DND-41 (cell line): ENCODE data around the gene CCDC68.

Experiments
- ATAC-seq: fragments of 200-7000 bp; cut with Tn5 transposase; 3 replicates; pipeline ENCODE4 v1.9.1; 2021; ENCODE audit warnings: low read depth; ENCODE audit not compliant: insufficient read depth
- DNase-seq: peaks from one replicate; pipeline ENCODE4 v3.0.0-alpha.2; 2020
- H2AFZ ChIP-seq: 2 replicates; pipeline ENCODE4 v1.6.0; 2012; ENCODE audit warnings: low read depth, low read length
- H3K27ac ChIP-seq: 2 replicates; pipeline ENCODE4 v1.5.1; 2012; ENCODE audit warnings: low read length, inconsistent platforms
- H3K27me3 ChIP-seq: fragments of 200-600 bp; sonication (generic); 2 replicates; pipeline ENCODE4 v1.6.0; 2012; ENCODE audit warnings: low read length, mild to moderate bottlenecking, inconsistent platforms; ENCODE audit not compliant: insufficient read depth, poor library complexity
- H3K36me3 ChIP-seq: 2 replicates; pipeline ENCODE4 v1.5.1; 2012; ENCODE audit warnings: low read length, inconsistent platforms; ENCODE audit not compliant: insufficient read depth
- H3K4me1 ChIP-seq: 2 replicates; pipeline ENCODE4 v1.5.1; 2012; ENCODE audit warnings: mild to moderate bottlenecking, low read length; ENCODE audit not compliant: insufficient read depth
- H3K4me2 ChIP-seq: 2 replicates; pipeline ENCODE4 v1.6.0; 2012; ENCODE audit warnings: mild to moderate bottlenecking, moderate library complexity, low read length, inconsistent platforms; ENCODE audit not compliant: insufficient read depth
- H3K4me3 ChIP-seq, 2 experiments: fragments of 200-600 bp in 1 of 2; shearing (Covaris generic) in 1 of 2; 2 replicates each; pipeline ENCODE4 v1.5.1; 2012 to 2016; ENCODE audit warnings: inconsistent platforms in 2 of 2, low read length in 2 of 2, mild to moderate bottlenecking in 2 of 2, low read depth in 1 of 2, moderate library complexity in 1 of 2
- H3K79me2 ChIP-seq: 2 replicates; pipeline ENCODE4 v1.6.0; 2012; ENCODE audit warnings: low read length, inconsistent platforms; ENCODE audit not compliant: insufficient read depth
- H3K9ac ChIP-seq: 2 replicates; pipeline ENCODE4 v1.6.0; 2012; ENCODE audit warnings: low read depth, mild to moderate bottlenecking, inconsistent platforms, low read length, moderate library complexity
- H3K9me3 ChIP-seq: 2 replicates; pipeline ENCODE4 v1.5.1; 2012; ENCODE audit warnings: low read length, moderate library complexity, mild to moderate bottlenecking, inconsistent platforms; ENCODE audit not compliant: insufficient read depth, severe bottlenecking
- H4K20me1 ChIP-seq: 2 replicates; pipeline ENCODE4 v1.6.0; 2012; ENCODE audit warnings: low read length; ENCODE audit not compliant: insufficient read depth
- EZH2 ChIP-seq: IDR thresholded peaks from 3 replicates; pipeline ENCODE4 v1.6.1; 2012; ENCODE audit warnings: borderline replicate concordance, low read depth, mild to moderate bottlenecking, moderate library complexity, low read length, inconsistent platforms; ENCODE audit not compliant: severe bottlenecking
- TF ChIP-seq, protein P1 (sequence below): IDR thresholded peaks from 2 replicates; pipeline ENCODE4 v1.5.1; 2012; ENCODE audit warnings: borderline replicate concordance, low read length, moderate library complexity, mild to moderate bottlenecking; ENCODE audit not compliant: poor library complexity, severe bottlenecking; ENCODE audit errors: extremely low read depth

CCDC68 gene

DNA sequence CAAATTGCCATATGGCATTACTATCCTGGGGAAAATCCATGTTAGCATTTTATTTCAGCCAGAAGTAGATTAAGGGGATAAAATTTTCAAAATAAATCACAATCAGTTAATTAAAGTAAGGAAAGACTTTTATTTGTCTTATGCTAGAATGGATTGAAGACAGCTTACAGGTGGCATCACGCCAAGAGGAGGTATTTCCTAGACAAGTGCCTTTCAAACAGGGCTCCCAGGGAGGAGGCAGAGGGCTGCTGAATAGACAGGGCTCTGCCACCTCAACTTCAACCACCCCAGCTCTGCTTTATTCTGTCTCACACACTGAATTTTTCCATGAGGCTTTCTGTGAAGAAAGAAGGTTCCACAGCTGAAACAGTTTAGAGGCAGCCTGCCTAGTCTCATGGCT lies 12.2 kb downstream of the CCDC68 start:
- no peak for ATAC-seq
- Histone ChIP-seq H3K36me3 (no peaks in the 10 kb centered on the region), H3K9ac (no peak overlapping the region), H3K79me2 (no peaks in the 10 kb centered on the region), H2AFZ (peak overlapping the region; percentile 21; the same call in 1 of the 2 replicates), H3K27ac (no peak overlapping the region), H3K9me3 (no peaks in the 10 kb centered on the region), H3K4me3 (no peak overlapping the region), H3K4me2 (no peak overlapping the region), H3K4me1 (peaks cover 18% of the 10 kb centered on the region), H4K20me1 (no peaks in the 10 kb centered on the region), H3K27me3 (no peaks in the 10 kb centered on the region)
- TF ChIP-seq, protein P1, sequence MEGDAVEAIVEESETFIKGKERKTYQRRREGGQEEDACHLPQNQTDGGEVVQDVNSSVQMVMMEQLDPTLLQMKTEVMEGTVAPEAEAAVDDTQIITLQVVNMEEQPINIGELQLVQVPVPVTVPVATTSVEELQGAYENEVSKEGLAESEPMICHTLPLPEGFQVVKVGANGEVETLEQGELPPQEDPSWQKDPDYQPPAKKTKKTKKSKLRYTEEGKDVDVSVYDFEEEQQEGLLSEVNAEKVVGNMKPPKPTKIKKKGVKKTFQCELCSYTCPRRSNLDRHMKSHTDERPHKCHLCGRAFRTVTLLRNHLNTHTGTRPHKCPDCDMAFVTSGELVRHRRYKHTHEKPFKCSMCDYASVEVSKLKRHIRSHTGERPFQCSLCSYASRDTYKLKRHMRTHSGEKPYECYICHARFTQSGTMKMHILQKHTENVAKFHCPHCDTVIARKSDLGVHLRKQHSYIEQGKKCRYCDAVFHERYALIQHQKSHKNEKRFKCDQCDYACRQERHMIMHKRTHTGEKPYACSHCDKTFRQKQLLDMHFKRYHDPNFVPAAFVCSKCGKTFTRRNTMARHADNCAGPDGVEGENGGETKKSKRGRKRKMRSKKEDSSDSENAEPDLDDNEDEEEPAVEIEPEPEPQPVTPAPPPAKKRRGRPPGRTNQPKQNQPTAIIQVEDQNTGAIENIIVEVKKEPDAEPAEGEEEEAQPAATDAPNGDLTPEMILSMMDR = no peak
- no peak for TF ChIP-seq EZH2
- no peak for DNase-seq

DNA sequence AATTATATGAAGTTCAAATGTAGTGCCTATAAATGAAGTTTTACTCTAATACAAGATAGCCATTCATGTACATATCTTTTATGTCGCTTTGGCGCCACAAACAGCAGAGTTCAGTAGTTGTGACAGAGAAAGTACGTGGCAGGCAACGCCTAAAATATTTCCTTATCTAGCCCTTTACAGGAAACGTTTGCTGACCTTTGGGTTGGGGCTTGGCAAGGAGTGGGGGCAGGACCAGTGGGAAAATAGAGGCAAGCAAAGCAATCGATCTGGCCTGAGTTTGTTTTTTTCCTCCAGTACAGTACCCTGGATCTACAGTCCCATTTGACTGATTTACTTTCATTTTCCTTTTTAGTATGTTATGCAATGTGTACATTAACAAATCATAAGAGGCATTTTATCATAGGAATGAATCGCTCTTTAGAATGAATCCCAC lies 13.1 kb downstream of the CCDC68 start:
- H2AFZ ChIP-seq = peak overlapping the region; percentile 88
- no peak for TF ChIP-seq EZH2
- TF ChIP-seq, protein P1 = no peak
- ATAC-seq (peak; percentile 91), DNase-seq (peak; percentile 26)
- H3K9ac ChIP-seq = peak overlapping the region; percentile 56
- no peaks in the 10 kb centered on the region for H3K36me3 ChIP-seq
- no peaks in the 10 kb centered on the region for H3K79me2 ChIP-seq
- peak overlapping the region; percentile 73 for H3K4me2 ChIP-seq
- no peaks in the 10 kb centered on the region for H3K9me3 ChIP-seq
- peaks cover 18% of the 10 kb centered on the region for H3K4me1 ChIP-seq
- no peaks in the 10 kb centered on the region for H4K20me1 ChIP-seq
- H3K4me3 ChIP-seq = peak overlapping the region; percentile 28 to 57; a peak in 3 of 4 replicates
- peak overlapping the region; percentile 83 for H3K27ac ChIP-seq
- H3K27me3 ChIP-seq = no peaks in the 10 kb centered on the region

DNA sequence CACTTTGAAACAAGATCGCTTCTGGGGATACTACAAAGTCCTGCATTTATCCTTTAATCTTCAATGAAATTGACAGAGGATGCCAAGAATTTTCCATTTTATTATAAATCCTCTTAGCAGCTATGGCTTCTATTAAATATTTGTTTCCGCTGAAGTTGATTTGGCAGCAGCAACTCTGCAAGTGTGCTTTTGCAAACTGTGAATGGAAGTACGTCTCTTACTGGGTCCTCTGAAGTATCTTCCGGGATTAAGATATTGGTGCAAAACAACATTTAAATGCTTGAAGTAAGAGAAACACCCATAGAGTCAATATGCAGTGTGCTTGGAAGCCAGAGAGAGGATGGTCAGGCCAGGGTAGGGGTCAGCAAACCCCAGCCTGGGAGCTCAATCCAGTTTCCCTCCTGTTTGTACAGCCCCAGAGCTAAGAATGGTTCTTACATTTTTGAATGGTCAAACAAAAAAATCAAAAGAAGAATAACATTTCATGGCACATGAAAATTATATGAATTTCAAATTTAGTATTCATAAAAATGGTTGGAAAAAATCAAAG lies 13.6 kb downstream of the CCDC68 start:
- H3K9me3 ChIP-seq = no peaks in the 10 kb centered on the region
- no peak for DNase-seq
- peak overlapping the region; percentile 83 for H3K27ac ChIP-seq
- no peaks in the 10 kb centered on the region for H3K79me2 ChIP-seq
- no peaks in the 10 kb centered on the region for H3K27me3 ChIP-seq
- peaks cover 18% of the 10 kb centered on the region for H3K4me1 ChIP-seq
- H3K4me2 ChIP-seq = peak overlapping the region; percentile 73
- no peak for TF ChIP-seq EZH2
- TF ChIP-seq, protein P1 = no peak
- H4K20me1 ChIP-seq = no peaks in the 10 kb centered on the region
- H3K4me3 ChIP-seq = peak overlapping the region; percentile 28 to 57; a peak in 2 of 4 replicates
- H3K36me3 ChIP-seq = no peaks in the 10 kb centered on the region
- H3K9ac ChIP-seq = peak overlapping the region; percentile 56
- H2AFZ ChIP-seq = peak overlapping the region; percentile 88
- ATAC-seq = 0 out of 3 replicates have a peak, but pooled peaks have one; percentile 20
